Liver (tissue), 9 donors: Measurements from ENCODE around the gene TTC12. TPM values are rescaled to one million over a fixed set of nuclear protein-coding genes. Genes with fewer than 3 reads are reported as not detected.

Experiments
- DNase-seq: peaks from one replicate; pipeline ENCODE4 v3.0.0-alpha.2; 2017; ENCODE audit warnings: low spot score
- H3K27ac ChIP-seq, 2 donors: one replicate each; pipeline ENCODE4 v1.7.0; 2013; ENCODE audit warnings: inconsistent platforms in 2 of 2, low read length in 2 of 2, control low read depth in 1 of 2, low read depth in 1 of 2, mild to moderate bottlenecking in 1 of 2
- H3K27me3 ChIP-seq, 4 donors: one replicate each; pipeline versions ENCODE4 v1.6.1 to v1.7.0; 2013; ENCODE audit warnings: low read length in 3 of 4, inconsistent platforms in 1 of 4, mild to moderate bottlenecking in 1 of 4, moderate library complexity in 1 of 4; ENCODE audit not compliant: control insufficient read depth in 4 of 4, insufficient read depth in 4 of 4
- H3K36me3 ChIP-seq, 4 donors: one replicate each; pipeline versions ENCODE4 v1.6.1 to v1.7.0; 2013; ENCODE audit warnings: low read length in 3 of 4, mild to moderate bottlenecking in 3 of 4, low read depth in 1 of 4, moderate library complexity in 1 of 4; ENCODE audit not compliant: control insufficient read depth in 4 of 4, insufficient read depth in 3 of 4
- H3K4me1 ChIP-seq, 4 donors: one replicate each; pipeline versions ENCODE4 v1.6.1 to v1.7.0; 2013; ENCODE audit warnings: low read length in 3 of 4, mild to moderate bottlenecking in 3 of 4, moderate library complexity in 1 of 4; ENCODE audit not compliant: control insufficient read depth in 4 of 4, insufficient read depth in 4 of 4
- H3K4me3 ChIP-seq, 3 donors: one replicate each; pipeline versions ENCODE4 v1.6.1 to v1.7.0; 2013; ENCODE audit warnings: low read length in 3 of 3, control low read depth in 1 of 3, low read depth in 1 of 3, mild to moderate bottlenecking in 1 of 3
- H3K9ac ChIP-seq, 2 donors: one replicate each; pipeline ENCODE4 v1.7.0; 2013; ENCODE audit warnings: low read length in 2 of 2, mild to moderate bottlenecking in 2 of 2, moderate library complexity in 2 of 2, control low read depth in 1 of 2, low read depth in 1 of 2
- H3K9me3 ChIP-seq, 4 donors: one replicate each; pipeline versions ENCODE4 v1.6.1 to v1.7.0; 2013; ENCODE audit warnings: low read length in 3 of 4; ENCODE audit not compliant: control insufficient read depth in 4 of 4
- EGR1 ChIP-seq, 2 donors: IDR thresholded peaks; 2 replicates each; pipeline ENCODE4 v1.6.1; 2016 to 2018; ENCODE audit warnings: antibody characterized with exemption in 2 of 2, low read depth in 2 of 2
- FOXA1 ChIP-seq: IDR thresholded peaks from 2 replicates; pipeline ENCODE4 v1.6.1; 2016; ENCODE audit warnings: antibody characterized with exemption
- HNF4A ChIP-seq, 2 donors: conservative IDR thresholded peaks; 2 replicates each; pipeline ENCODE4 v1.6.1; 2016; ENCODE audit warnings: antibody characterized with exemption in 2 of 2, mild to moderate bottlenecking in 2 of 2
- HNF4G ChIP-seq: IDR thresholded peaks from 2 replicates; pipeline ENCODE4 v1.6.1; 2016; ENCODE audit warnings: antibody characterized with exemption
- JUND ChIP-seq, 2 donors: IDR thresholded peaks; 2 replicates each; pipeline ENCODE4 v1.6.1; 2016; ENCODE audit warnings: antibody characterized with exemption in 2 of 2
- NR2F2 ChIP-seq: IDR thresholded peaks from 2 replicates; pipeline ENCODE4 v1.6.1; 2016; ENCODE audit warnings: antibody characterized with exemption
- RAD21 ChIP-seq, 2 donors: IDR thresholded peaks; 2 replicates each; pipeline ENCODE4 v1.6.1; 2016; ENCODE audit warnings: antibody characterized with exemption in 2 of 2, mild to moderate bottlenecking in 2 of 2
- TAF1 ChIP-seq: conservative IDR thresholded peaks from 2 replicates; pipeline ENCODE4 v1.6.1; 2016; ENCODE audit warnings: antibody characterized with exemption, mild to moderate bottlenecking
- YY1 ChIP-seq: IDR thresholded peaks from 2 replicates; pipeline ENCODE4 v1.6.1; 2016; ENCODE audit warnings: antibody characterized with exemption, mild to moderate bottlenecking
- WGBS: extraction: QIAGEN DNeasy Blood & Tissue Kit; methylation state at CpG from one replicate; pipeline ENCODE4 v1.1.7; 2013; 5-methylcytosine and 5-hydroxymethylcytosine counted together
- polyA plus RNA-seq, 2 donors: library from polyadenylated mRNA; stranded (reverse) in 1 of 2; unstranded in 1 of 2; fragments of 200-250 nt in 1 of 2; fragments of >200 nt in 1 of 2; fragmentation: Nextera tagmentation in 1 of 2; extraction: Ambion mirVana in 1 of 2; gene quantifications; one replicate each; pipeline versions ENCODE4 v1.2.1 to v1.2.3, GENCODE V29; 2013 to 2015
- total RNA-seq, 2 donors: library from RNA; depleted of rRNA; stranded (reverse); fragments of >200 nt; gene quantifications; one replicate each; pipeline ENCODE4 v1.2.3, GENCODE V29; 2014
- TF ChIP-seq, protein P1 (sequence below): IDR thresholded peaks from 2 replicates; pipeline ENCODE4 v1.6.1; 2016; ENCODE audit warnings: antibody characterized with exemption
- TF ChIP-seq, protein P2 (sequence below): IDR thresholded peaks from 2 replicates; pipeline ENCODE4 v1.6.1; 2016; ENCODE audit warnings: antibody characterized with exemption
- donor health status: healthy.
- donor health status: healthy.
- donor health status: healthy.
- donor health status: healthy.
- donor health status: healthy.

Gene TTC12
- total and polyA plus RNA-seq, 4 donors = 2.8 to 9.0 (median 4.3) TPM

DNA sequence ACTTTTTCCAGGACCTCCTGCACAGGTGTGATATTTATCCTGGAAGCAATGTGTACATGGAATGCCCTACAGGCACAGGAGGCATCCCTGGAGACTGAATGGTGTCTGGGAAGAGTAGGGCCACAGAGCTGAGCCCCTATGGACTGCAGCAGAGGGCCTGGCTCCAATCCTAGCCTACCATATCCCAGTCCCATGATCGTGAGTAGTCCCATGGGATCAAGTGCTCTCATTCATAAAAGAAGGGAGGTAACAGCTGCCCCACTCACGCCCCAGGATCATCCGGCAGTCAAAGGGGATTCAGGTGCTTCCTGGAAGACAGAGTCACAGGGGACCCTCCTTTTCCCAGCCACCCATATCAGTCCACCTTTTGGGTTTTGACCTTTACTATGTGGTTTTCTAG is 97.2 kb downstream of the TTC12 start (continued):
- TF ChIP-seq, protein P1, sequence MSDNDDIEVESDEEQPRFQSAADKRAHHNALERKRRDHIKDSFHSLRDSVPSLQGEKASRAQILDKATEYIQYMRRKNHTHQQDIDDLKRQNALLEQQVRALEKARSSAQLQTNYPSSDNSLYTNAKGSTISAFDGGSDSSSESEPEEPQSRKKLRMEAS = no peak
- no peak for TF ChIP-seq HNF4A (conservative IDR thresholded peaks at IDR 0.05)
- no peak for TF ChIP-seq NR2F2
- no peak for TF ChIP-seq HNF4G
- no peak for TF ChIP-seq TAF1
- no peak for TF ChIP-seq RAD21 (IDR thresholded peaks at IDR 0.05)

DNA sequence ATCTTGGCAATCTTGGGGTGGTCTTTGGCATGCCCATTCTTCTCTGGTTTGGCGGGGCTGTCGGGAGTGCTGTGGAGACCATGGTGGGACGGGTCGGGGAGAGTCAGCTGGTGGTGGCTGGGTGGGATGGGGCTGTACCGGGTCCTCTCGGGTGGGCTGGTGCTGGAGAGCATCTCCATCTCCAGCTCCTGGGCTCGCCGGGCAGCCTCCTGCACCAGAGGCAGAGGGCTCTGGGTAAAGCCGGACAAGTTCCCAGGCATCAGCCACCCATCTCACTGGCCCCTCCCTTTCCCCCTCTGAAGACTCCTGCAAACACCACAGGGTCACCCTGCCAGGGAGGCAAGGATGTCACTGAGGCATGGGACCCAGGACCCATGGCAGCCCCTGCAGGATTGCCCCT is 98.3 kb downstream of the TTC12 start:
- TF ChIP-seq EGR1 (IDR thresholded peaks at IDR 0.05; ENCODE audit: low read depth in 2 of 2) (no peak), NR2F2 (no peak), HNF4G (no peak)
- H3K9me3 ChIP-seq = no peaks in the 10 kb centered on the region
- no peak overlapping the region for H3K27ac ChIP-seq
- H3K27me3 ChIP-seq = no peaks in the 10 kb centered on the region
- no peak for DNase-seq
- no peaks in the 10 kb centered on the region for H3K4me1 ChIP-seq
- H3K9ac ChIP-seq = no peak overlapping the region
- 85% methylated on average over 9 of the region's 9 CpGs for WGBS
- no peaks in the 10 kb centered on the region for H3K36me3 ChIP-seq
- H3K4me3 ChIP-seq = no peak overlapping the region

DNA sequence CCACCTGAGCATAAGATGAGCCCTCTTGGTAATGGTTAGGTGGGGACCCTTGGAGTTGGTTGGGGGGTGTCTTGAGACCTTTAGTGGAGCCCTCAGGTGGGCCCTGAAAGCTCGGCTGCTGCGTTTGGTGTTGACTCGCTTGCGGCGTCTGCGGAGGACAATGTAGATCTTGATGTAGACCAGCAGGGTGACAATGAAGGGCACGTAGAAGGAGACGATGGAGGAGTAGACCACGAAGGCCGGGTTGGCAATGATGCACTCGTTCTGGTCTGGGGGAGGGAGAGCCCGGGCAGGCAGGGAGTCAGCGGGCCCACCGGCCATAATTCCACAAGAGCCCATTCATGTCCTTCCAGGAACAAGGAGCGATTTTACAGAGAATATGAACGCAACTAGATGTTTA is 101.0 kb downstream of the TTC12 start:
- H3K4me1 ChIP-seq = no peaks in the 10 kb centered on the region
- H3K9me3 ChIP-seq = no peaks in the 10 kb centered on the region
- TF ChIP-seq, protein P2, sequence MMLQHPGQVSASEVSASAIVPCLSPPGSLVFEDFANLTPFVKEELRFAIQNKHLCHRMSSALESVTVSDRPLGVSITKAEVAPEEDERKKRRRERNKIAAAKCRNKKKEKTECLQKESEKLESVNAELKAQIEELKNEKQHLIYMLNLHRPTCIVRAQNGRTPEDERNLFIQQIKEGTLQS = no peak
- TF ChIP-seq JUND (IDR thresholded peaks at IDR 0.05) (no peak), FOXA1 (no peak), HNF4G (no peak), YY1 (no peak), EGR1 (IDR thresholded peaks at IDR 0.05; ENCODE audit: low read depth in 2 of 2) (no peak)
- TF ChIP-seq, protein P1 = no peak
- no peaks in the 10 kb centered on the region for H3K27me3 ChIP-seq
- no peak overlapping the region for H3K27ac ChIP-seq
- DNase-seq = no peak
- no peaks in the 10 kb centered on the region for H3K36me3 ChIP-seq
- WGBS = 91% methylated on average over 16 of the region's 16 CpGs
- no peak overlapping the region for H3K4me3 ChIP-seq
- no peak overlapping the region for H3K9ac ChIP-seq

Other genes with a start within 250 kb of the TTC12 start
- under 1 TPM in 1 of 2 donors, not detected in 1; 0.08 TPM for gene ANKK1, start 73.2 kb downstream of the TTC12 start, total RNA-seq
- under 1 TPM in 1 of 2 donors, not detected in 1; 0.01 TPM for gene ANKK1, start 73.2 kb downstream of the TTC12 start, polyA plus RNA-seq
- gene DRD2, start 160.8 kb downstream of the TTC12 start, total RNA-seq = not detected
- not detected for gene DRD2, start 160.8 kb downstream of the TTC12 start, polyA plus RNA-seq